ENCODE results near the gene ZFAND3.
"Not testable (repeated sequence)": the region's sequence is repeated elsewhere in the genome, so short reads cannot be mapped to it uniquely, and the experiment has no call there.

ZFAND3 gene

GRCh38 chr6:38049861-38050397 lies 230.4 kb downstream of the ZFAND3 start:
- DNase-seq (ENCODE audit: low read depth) = not testable (repeated sequence)

GRCh38 chr6:38051819-38052434 lies 232.4 kb downstream of the ZFAND3 start:
- DNase-seq (ENCODE audit: low read depth) = no peak

- no peak for DNase-seq (ENCODE audit: low read depth)
Observed at GRCh38 chr6:38054527-38055202, 235.1 kb downstream of the ZFAND3 start.

- no peak for DNase-seq (ENCODE audit: low read depth)
Observed at GRCh38 chr6:38055203-38055589, 235.7 kb downstream of the ZFAND3 start.

GRCh38 chr6:38056361-38056760 lies 236.8 kb downstream of the ZFAND3 start:
- no peak for DNase-seq (ENCODE audit: low read depth)

- DNase-seq (ENCODE audit: low read depth) = no peak
Observed at GRCh38 chr6:38057994-38058393, 238.5 kb downstream of the ZFAND3 start.

GRCh38 chr6:38062066-38062465 lies 242.5 kb downstream of the ZFAND3 start:
- no peak for DNase-seq (ENCODE audit: low read depth)

- no peak for DNase-seq (ENCODE audit: low read depth)
Observed at GRCh38 chr6:38063973-38064372, 244.4 kb downstream of the ZFAND3 start.

GRCh38 chr6:38064431-38064830 lies 244.9 kb downstream of the ZFAND3 start:
- DNase-seq (ENCODE audit: low read depth) = no peak

- DNase-seq (ENCODE audit: low read depth) = no peak
Observed at GRCh38 chr6:38065734-38066305, 246.3 kb downstream of the ZFAND3 start.

GRCh38 chr6:38067263-38067980 lies 247.9 kb downstream of the ZFAND3 start:
- no peak for DNase-seq (ENCODE audit: low read depth)

- DNase-seq (ENCODE audit: low read depth) = no peak
Observed at GRCh38 chr6:38068854-38069590, 249.5 kb downstream of the ZFAND3 start.

- no peak for DNase-seq (ENCODE audit: low read depth)
Observed at GRCh38 chr6:38077488-38078030, 258.0 kb downstream of the ZFAND3 start.

GRCh38 chr6:38078671-38079070 lies 259.1 kb downstream of the ZFAND3 start:
- no peak for DNase-seq (ENCODE audit: low read depth)

GRCh38 chr6:38079107-38079506 lies 259.6 kb downstream of the ZFAND3 start:
- DNase-seq (ENCODE audit: low read depth) = no peak

- DNase-seq (ENCODE audit: low read depth) = no peak
Observed at GRCh38 chr6:38079537-38079936, 260.0 kb downstream of the ZFAND3 start.

- DNase-seq (ENCODE audit: low read depth) = no peak
Observed at GRCh38 chr6:38080360-38080759, 260.8 kb downstream of the ZFAND3 start.

- no peak for DNase-seq (ENCODE audit: low read depth)
Observed at GRCh38 chr6:38080889-38081288, 261.4 kb downstream of the ZFAND3 start.

GRCh38 chr6:38085031-38085430 lies 265.5 kb downstream of the ZFAND3 start:
- DNase-seq (ENCODE audit: low read depth) = no peak

- DNase-seq (ENCODE audit: low read depth) = no peak
Observed at GRCh38 chr6:38086346-38086745, 266.8 kb downstream of the ZFAND3 start.

GRCh38 chr6:38088010-38088409 lies 268.5 kb downstream of the ZFAND3 start:
- DNase-seq (ENCODE audit: low read depth) = no peak

- DNase-seq (ENCODE audit: low read depth) = no peak
Observed at GRCh38 chr6:38088829-38089228, 269.3 kb downstream of the ZFAND3 start.

All from activated T-cell treated with anti-CD3 and anti-CD28 coated beads for 1 hour (primary cell).